HEK293 (cell line): ENCODE data around the gene PLEKHG1.
A peak's percentile ranks its signal among the peaks of the same experiment; 100 is the strongest.

ENCODE experiments used
- ATF2 ChIP-seq: fragments of 450-650 bp; formaldehyde crosslinking; IDR thresholded peaks from 2 replicates; pipeline ENCODE4 v1.5.1; 2016; ENCODE audit warnings: missing biosample characterization, missing genetic modification characterization, low read depth
- BCL11B ChIP-seq: fragments of 450-650 bp; formaldehyde crosslinking; IDR thresholded peaks from 2 replicates; pipeline ENCODE4 v1.5.1; 2016; ENCODE audit warnings: low read depth, missing biosample characterization, missing genetic modification characterization
- ELK4 ChIP-seq: IDR thresholded peaks from 2 replicates; pipeline ENCODE4 v1.6.1; 2011; ENCODE audit warnings: mild to moderate bottlenecking, low read depth, low read length, borderline replicate concordance
- KLF9 ChIP-seq: fragments of 450-650 bp; formaldehyde crosslinking; IDR thresholded peaks from 2 replicates; pipeline ENCODE4 v1.5.1; 2016; ENCODE audit warnings: missing biosample characterization, missing genetic modification characterization, low read depth
- PATZ1 ChIP-seq: fragments of 450-650 bp; formaldehyde crosslinking; IDR thresholded peaks from 2 replicates; pipeline ENCODE4 v1.5.1; 2016; ENCODE audit warnings: missing biosample characterization, missing genetic modification characterization
- PRDM1 ChIP-seq: fragments of 450-650 bp; formaldehyde crosslinking; IDR thresholded peaks from 2 replicates; pipeline ENCODE4; 2016; ENCODE audit warnings: missing biosample characterization, missing genetic modification characterization
- PRDM4 ChIP-seq: fragments of 450-650 bp; formaldehyde crosslinking; IDR thresholded peaks from 2 replicates; pipeline ENCODE4 v1.5.1; 2017; ENCODE audit warnings: missing biosample characterization, missing genetic modification characterization
- SETDB1 ChIP-seq: IDR thresholded peaks from one replicate; pipeline ENCODE4 v1.6.1; 2017; ENCODE audit warnings: mild to moderate bottlenecking, low read length, moderate library complexity, mixed read lengths; ENCODE audit not compliant: insufficient read length
- SP2 ChIP-seq: fragments of 450-650 bp; formaldehyde crosslinking; IDR thresholded peaks from 2 replicates; pipeline ENCODE4 v1.5.1; 2016; ENCODE audit warnings: missing biosample characterization, missing genetic modification characterization
- TCF7L2 ChIP-seq: IDR thresholded peaks from 2 replicates; pipeline ENCODE4 v1.6.1; 2011; ENCODE audit warnings: low read depth, mild to moderate bottlenecking, inconsistent platforms, low read length, moderate library complexity, borderline replicate concordance
- ZBTB20 ChIP-seq: fragments of 450-650 bp; formaldehyde crosslinking; IDR thresholded peaks from 2 replicates; pipeline ENCODE4 v1.5.1; 2016; ENCODE audit warnings: missing biosample characterization, missing genetic modification characterization
- ZNF157 ChIP-seq: fragments of 450-650 bp; formaldehyde crosslinking; IDR thresholded peaks from 2 replicates; pipeline ENCODE4 v1.5.1; 2016; ENCODE audit warnings: missing biosample characterization, missing genetic modification characterization
- ZNF169 ChIP-seq: fragments of 450-650 bp; formaldehyde crosslinking; IDR thresholded peaks from 2 replicates; pipeline ENCODE4 v1.5.1; 2016; ENCODE audit warnings: missing biosample characterization, missing genetic modification characterization
- ZNF202 ChIP-seq: fragments of 450-650 bp; formaldehyde crosslinking; IDR thresholded peaks from 2 replicates; pipeline ENCODE4 v1.5.1; 2016; ENCODE audit warnings: missing biosample characterization, missing genetic modification characterization, borderline replicate concordance
- ZNF214 ChIP-seq: fragments of 450-650 bp; formaldehyde crosslinking; IDR thresholded peaks from 2 replicates; pipeline ENCODE4 v1.5.1; 2017; ENCODE audit warnings: missing biosample characterization, mild to moderate bottlenecking, missing genetic modification characterization, borderline replicate concordance
- ZNF223 ChIP-seq: fragments of 450-650 bp; formaldehyde crosslinking; IDR thresholded peaks from 2 replicates; pipeline ENCODE4 v1.5.1; 2016; ENCODE audit warnings: missing biosample characterization, missing genetic modification characterization
- ZNF26 ChIP-seq: fragments of 450-650 bp; formaldehyde crosslinking; IDR thresholded peaks from 2 replicates; pipeline ENCODE4 v1.5.1; 2016; ENCODE audit warnings: missing biosample characterization, missing genetic modification characterization
- ZNF274 ChIP-seq, 2 experiments: fragments of 200-500 bp in 1 of 2; fragments of 450-650 bp in 1 of 2; sonication (Bioruptor generic) in 1 of 2; formaldehyde crosslinking in 1 of 2; IDR thresholded peaks; 2 replicates each; pipeline versions ENCODE4 v1.5.1 to v1.6.1; 2014 to 2016; ENCODE audit warnings: borderline replicate concordance in 1 of 2, inconsistent platforms in 1 of 2, low read length in 1 of 2, missing biosample characterization in 1 of 2, missing genetic modification characterization in 1 of 2
- ZNF280C ChIP-seq: fragments of 450-650 bp; formaldehyde crosslinking; IDR thresholded peaks from 2 replicates; pipeline ENCODE4 v1.5.1; 2016; ENCODE audit warnings: missing biosample characterization, missing genetic modification characterization
- ZNF324 ChIP-seq: fragments of 450-650 bp; formaldehyde crosslinking; IDR thresholded peaks from 2 replicates; pipeline ENCODE4 v1.5.1; 2016; ENCODE audit warnings: missing biosample characterization, missing genetic modification characterization
- ZNF433 ChIP-seq: fragments of 450-650 bp; formaldehyde crosslinking; IDR thresholded peaks from 2 replicates; pipeline ENCODE4 v1.5.1; 2016; ENCODE audit warnings: missing biosample characterization, missing genetic modification characterization, low read depth
- ZNF473 ChIP-seq: fragments of 450-650 bp; formaldehyde crosslinking; IDR thresholded peaks from 2 replicates; pipeline ENCODE4 v1.5.1; 2017; ENCODE audit warnings: missing biosample characterization, missing genetic modification characterization
- ZNF488 ChIP-seq: fragments of 450-650 bp; formaldehyde crosslinking; IDR thresholded peaks from 2 replicates; pipeline ENCODE4 v1.5.1; 2016; ENCODE audit warnings: missing biosample characterization, missing genetic modification characterization
- ZNF530 ChIP-seq: fragments of 450-650 bp; formaldehyde crosslinking; IDR thresholded peaks from 2 replicates; pipeline ENCODE4 v1.5.1; 2016; ENCODE audit warnings: low read depth, missing biosample characterization, missing genetic modification characterization
- ZNF558 ChIP-seq: fragments of 450-650 bp; formaldehyde crosslinking; IDR thresholded peaks from 2 replicates; pipeline ENCODE4 v1.5.1; 2016; ENCODE audit warnings: missing biosample characterization, missing genetic modification characterization
- ZNF777 ChIP-seq: fragments of 450-650 bp; formaldehyde crosslinking; IDR thresholded peaks from 2 replicates; pipeline ENCODE4 v1.5.1; 2017; ENCODE audit warnings: missing biosample characterization, missing genetic modification characterization, borderline replicate concordance
- ZNF791 ChIP-seq: fragments of 450-650 bp; formaldehyde crosslinking; IDR thresholded peaks from 2 replicates; pipeline ENCODE4 v1.5.1; 2016; ENCODE audit warnings: missing biosample characterization, missing genetic modification characterization

Gene PLEKHG1

GRCh38 chr6:150599199-150600009, at the start of gene PLEKHG1 (continued):
- TF ChIP-seq ATF2 (tag by site-specific recombination) (no peak), ZNF26 (tag by site-specific recombination) (no peak), ZNF223 (tag by site-specific recombination) (no peak), ZNF324 (no peak), ZNF488 (tag by site-specific recombination) (no peak), ZNF274 (IDR thresholded peaks at IDR 0.05; ENCODE audit: low read length) (no peak), ZNF274 (tag by site-specific recombination; IDR thresholded peaks at IDR 0.05; ENCODE audit: borderline replicate concordance) (no peak), BCL11B (tag by site-specific recombination) (no peak), ZNF777 (no peak), ZNF791 (tag by site-specific recombination) (no peak), PRDM4 (no peak), ZNF202 (tag by site-specific recombination) (no peak), ZNF433 (tag by site-specific recombination) (no peak), ZNF530 (tag by site-specific recombination) (no peak), ZNF214 (tag by site-specific recombination) (no peak), ZNF169 (tag by site-specific recombination) (no peak), ELK4 (no peak), ZNF558 (tag by site-specific recombination) (no peak), TCF7L2 (no peak), SP2 (peak; percentile 40), KLF9 (peak; percentile 66), ZNF157 (no peak), ZNF473 (no peak), ZNF280C (tag by site-specific recombination) (no peak), SETDB1 (no peak), PRDM1 (tag by site-specific recombination) (peak; percentile 56), PATZ1 (tag by site-specific recombination) (peak; percentile 82), ZBTB20 (tag by site-specific recombination) (no peak)
